Liver (tissue), 9 donors: ENCODE measurements around the gene MOSPD2. TPM values are rescaled to one million over a fixed set of nuclear protein-coding genes. Genes with fewer than 3 reads are reported as not detected.

Source experiments
- DNase-seq: peaks from one replicate; pipeline ENCODE4 v3.0.0-alpha.2; 2017; ENCODE audit warnings: low spot score
- H3K27ac ChIP-seq, 2 donors: one replicate each; pipeline ENCODE4 v1.7.0; 2013; ENCODE audit warnings: inconsistent platforms in 2 of 2, low read length in 2 of 2, control low read depth in 1 of 2, low read depth in 1 of 2, mild to moderate bottlenecking in 1 of 2
- H3K27me3 ChIP-seq, 4 donors: one replicate each; pipeline versions ENCODE4 v1.6.1 to v1.7.0; 2013; ENCODE audit warnings: low read length in 3 of 4, inconsistent platforms in 1 of 4, mild to moderate bottlenecking in 1 of 4, moderate library complexity in 1 of 4; ENCODE audit not compliant: control insufficient read depth in 4 of 4, insufficient read depth in 4 of 4
- H3K36me3 ChIP-seq, 4 donors: one replicate each; pipeline versions ENCODE4 v1.6.1 to v1.7.0; 2013; ENCODE audit warnings: low read length in 3 of 4, mild to moderate bottlenecking in 3 of 4, low read depth in 1 of 4, moderate library complexity in 1 of 4; ENCODE audit not compliant: control insufficient read depth in 4 of 4, insufficient read depth in 3 of 4
- H3K4me1 ChIP-seq, 4 donors: one replicate each; pipeline versions ENCODE4 v1.6.1 to v1.7.0; 2013; ENCODE audit warnings: low read length in 3 of 4, mild to moderate bottlenecking in 3 of 4, moderate library complexity in 1 of 4; ENCODE audit not compliant: control insufficient read depth in 4 of 4, insufficient read depth in 4 of 4
- H3K4me3 ChIP-seq, 3 donors: one replicate each; pipeline versions ENCODE4 v1.6.1 to v1.7.0; 2013; ENCODE audit warnings: low read length in 3 of 3, control low read depth in 1 of 3, low read depth in 1 of 3, mild to moderate bottlenecking in 1 of 3
- H3K9ac ChIP-seq, 2 donors: one replicate each; pipeline ENCODE4 v1.7.0; 2013; ENCODE audit warnings: low read length in 2 of 2, mild to moderate bottlenecking in 2 of 2, moderate library complexity in 2 of 2, control low read depth in 1 of 2, low read depth in 1 of 2
- H3K9me3 ChIP-seq, 4 donors: one replicate each; pipeline versions ENCODE4 v1.6.1 to v1.7.0; 2013; ENCODE audit warnings: low read length in 3 of 4; ENCODE audit not compliant: control insufficient read depth in 4 of 4
- FOXA1 ChIP-seq: IDR thresholded peaks from 2 replicates; pipeline ENCODE4 v1.6.1; 2016; ENCODE audit warnings: antibody characterized with exemption
- FOXA2 ChIP-seq: IDR thresholded peaks from 2 replicates; pipeline ENCODE4 v1.6.1; 2016; ENCODE audit warnings: antibody characterized with exemption
- GABPA ChIP-seq, 2 donors: IDR thresholded peaks in 1 of 2; conservative IDR thresholded peaks in 1 of 2; 2 replicates each; pipeline ENCODE4 v1.6.1; 2016; ENCODE audit warnings: antibody characterized with exemption in 2 of 2, mild to moderate bottlenecking in 1 of 2, moderate library complexity in 1 of 2
- HNF4A ChIP-seq, 2 donors: conservative IDR thresholded peaks; 2 replicates each; pipeline ENCODE4 v1.6.1; 2016; ENCODE audit warnings: antibody characterized with exemption in 2 of 2, mild to moderate bottlenecking in 2 of 2
- HNF4G ChIP-seq: IDR thresholded peaks from 2 replicates; pipeline ENCODE4 v1.6.1; 2016; ENCODE audit warnings: antibody characterized with exemption
- NR2F2 ChIP-seq: IDR thresholded peaks from 2 replicates; pipeline ENCODE4 v1.6.1; 2016; ENCODE audit warnings: antibody characterized with exemption
- RAD21 ChIP-seq, 2 donors: IDR thresholded peaks; 2 replicates each; pipeline ENCODE4 v1.6.1; 2016; ENCODE audit warnings: antibody characterized with exemption in 2 of 2, mild to moderate bottlenecking in 2 of 2
- RXRA ChIP-seq, 2 donors: IDR thresholded peaks; 2 replicates each; pipeline ENCODE4 v1.6.1; 2017 to 2018; ENCODE audit warnings: antibody characterized with exemption in 2 of 2, mild to moderate bottlenecking in 1 of 2
- TAF1 ChIP-seq: conservative IDR thresholded peaks from 2 replicates; pipeline ENCODE4 v1.6.1; 2016; ENCODE audit warnings: antibody characterized with exemption, mild to moderate bottlenecking
- YY1 ChIP-seq: IDR thresholded peaks from 2 replicates; pipeline ENCODE4 v1.6.1; 2016; ENCODE audit warnings: antibody characterized with exemption, mild to moderate bottlenecking
- WGBS: extraction: QIAGEN DNeasy Blood & Tissue Kit; methylation state at CpG from one replicate; pipeline ENCODE4 v1.1.7; 2013; 5-methylcytosine and 5-hydroxymethylcytosine counted together
- polyA plus RNA-seq, 2 donors: library from polyadenylated mRNA; stranded (reverse) in 1 of 2; unstranded in 1 of 2; fragments of 200-250 nt in 1 of 2; fragments of >200 nt in 1 of 2; fragmentation: Nextera tagmentation in 1 of 2; extraction: Ambion mirVana in 1 of 2; gene quantifications; one replicate each; pipeline versions ENCODE4 v1.2.1 to v1.2.3, GENCODE V29; 2013 to 2015
- total RNA-seq, 2 donors: library from RNA; depleted of rRNA; stranded (reverse); fragments of >200 nt; gene quantifications; one replicate each; pipeline ENCODE4 v1.2.3, GENCODE V29; 2014
- TF ChIP-seq, protein P1 (sequence below): IDR thresholded peaks from 2 replicates; pipeline ENCODE4 v1.6.1; 2016; ENCODE audit warnings: antibody characterized with exemption
- TF ChIP-seq, protein P2 (sequence below): IDR thresholded peaks from 2 replicates; pipeline ENCODE4 v1.6.1; 2016; ENCODE audit warnings: antibody characterized with exemption, mild to moderate bottlenecking
- TF ChIP-seq, protein P3 (sequence below): fragments of 150-350 bp; IDR thresholded peaks from 2 replicates; pipeline ENCODE4 v1.5.1; 2017; ENCODE audit warnings: improper control_type of control experiment, low read depth, low read length; ENCODE audit not compliant: missing input control
- TF ChIP-seq, protein P4 (sequence below): IDR thresholded peaks from 2 replicates; pipeline ENCODE4 v1.6.1; 2016; ENCODE audit warnings: antibody characterized with exemption
- TF ChIP-seq, protein P5 (sequence below): IDR thresholded peaks from 2 replicates; pipeline ENCODE4 v1.6.1; 2016; ENCODE audit warnings: antibody characterized with exemption
- donor health status: healthy.
- donor health status: healthy.
- donor health status: healthy.
- donor health status: healthy.
- donor health status: healthy.

The MOSPD2 gene
- total and polyA plus RNA-seq, 4 donors: 3.0 to 9.1 (median 4.9) TPM

DNA sequence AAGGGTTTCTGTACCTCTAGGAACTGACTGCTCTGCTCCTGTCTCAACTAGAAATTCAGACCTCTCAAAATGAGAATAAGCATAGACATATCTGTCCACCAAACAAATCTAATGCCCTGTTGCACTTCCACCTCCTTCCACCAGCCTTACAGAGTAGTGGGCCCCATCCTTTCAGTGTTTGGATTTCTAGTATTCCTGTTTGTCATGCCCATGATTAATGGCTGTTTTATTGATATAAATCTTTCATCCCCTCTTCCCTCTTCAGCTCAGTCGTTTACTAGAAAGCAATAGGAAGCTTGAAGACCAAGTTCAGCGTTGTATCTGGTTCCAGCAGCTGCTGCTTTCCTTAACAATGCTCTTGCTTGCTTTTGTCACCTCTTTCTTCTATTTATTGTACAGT lies 46.2 kb downstream of the MOSPD2 start:
- no peaks in the 10 kb centered on the region for H3K27me3 ChIP-seq
- 74% methylated on average over 2 of the region's 2 CpGs for WGBS
- H3K36me3 ChIP-seq: peaks cover 0 to 7% (median 5%) of the 10 kb centered on the region in 4 donors
- H3K9me3 ChIP-seq: no peaks in the 10 kb centered on the region
- no peak for DNase-seq
- H3K9ac ChIP-seq: no peak overlapping the region
- no peaks in the 10 kb centered on the region for H3K4me1 ChIP-seq
- TF ChIP-seq HNF4G (no peak), FOXA2 (no peak), RAD21 (IDR thresholded peaks at IDR 0.05) (no peak), RXRA (IDR thresholded peaks at IDR 0.05) (no peak), FOXA1 (no peak)
- TF ChIP-seq, protein P1, sequence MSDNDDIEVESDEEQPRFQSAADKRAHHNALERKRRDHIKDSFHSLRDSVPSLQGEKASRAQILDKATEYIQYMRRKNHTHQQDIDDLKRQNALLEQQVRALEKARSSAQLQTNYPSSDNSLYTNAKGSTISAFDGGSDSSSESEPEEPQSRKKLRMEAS: no peak
- TF ChIP-seq, protein P2, sequence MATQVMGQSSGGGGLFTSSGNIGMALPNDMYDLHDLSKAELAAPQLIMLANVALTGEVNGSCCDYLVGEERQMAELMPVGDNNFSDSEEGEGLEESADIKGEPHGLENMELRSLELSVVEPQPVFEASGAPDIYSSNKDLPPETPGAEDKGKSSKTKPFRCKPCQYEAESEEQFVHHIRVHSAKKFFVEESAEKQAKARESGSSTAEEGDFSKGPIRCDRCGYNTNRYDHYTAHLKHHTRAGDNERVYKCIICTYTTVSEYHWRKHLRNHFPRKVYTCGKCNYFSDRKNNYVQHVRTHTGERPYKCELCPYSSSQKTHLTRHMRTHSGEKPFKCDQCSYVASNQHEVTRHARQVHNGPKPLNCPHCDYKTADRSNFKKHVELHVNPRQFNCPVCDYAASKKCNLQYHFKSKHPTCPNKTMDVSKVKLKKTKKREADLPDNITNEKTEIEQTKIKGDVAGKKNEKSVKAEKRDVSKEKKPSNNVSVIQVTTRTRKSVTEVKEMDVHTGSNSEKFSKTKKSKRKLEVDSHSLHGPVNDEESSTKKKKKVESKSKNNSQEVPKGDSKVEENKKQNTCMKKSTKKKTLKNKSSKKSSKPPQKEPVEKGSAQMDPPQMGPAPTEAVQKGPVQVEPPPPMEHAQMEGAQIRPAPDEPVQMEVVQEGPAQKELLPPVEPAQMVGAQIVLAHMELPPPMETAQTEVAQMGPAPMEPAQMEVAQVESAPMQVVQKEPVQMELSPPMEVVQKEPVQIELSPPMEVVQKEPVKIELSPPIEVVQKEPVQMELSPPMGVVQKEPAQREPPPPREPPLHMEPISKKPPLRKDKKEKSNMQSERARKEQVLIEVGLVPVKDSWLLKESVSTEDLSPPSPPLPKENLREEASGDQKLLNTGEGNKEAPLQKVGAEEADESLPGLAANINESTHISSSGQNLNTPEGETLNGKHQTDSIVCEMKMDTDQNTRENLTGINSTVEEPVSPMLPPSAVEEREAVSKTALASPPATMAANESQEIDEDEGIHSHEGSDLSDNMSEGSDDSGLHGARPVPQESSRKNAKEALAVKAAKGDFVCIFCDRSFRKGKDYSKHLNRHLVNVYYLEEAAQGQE: no peak
- TF ChIP-seq, protein P3, sequence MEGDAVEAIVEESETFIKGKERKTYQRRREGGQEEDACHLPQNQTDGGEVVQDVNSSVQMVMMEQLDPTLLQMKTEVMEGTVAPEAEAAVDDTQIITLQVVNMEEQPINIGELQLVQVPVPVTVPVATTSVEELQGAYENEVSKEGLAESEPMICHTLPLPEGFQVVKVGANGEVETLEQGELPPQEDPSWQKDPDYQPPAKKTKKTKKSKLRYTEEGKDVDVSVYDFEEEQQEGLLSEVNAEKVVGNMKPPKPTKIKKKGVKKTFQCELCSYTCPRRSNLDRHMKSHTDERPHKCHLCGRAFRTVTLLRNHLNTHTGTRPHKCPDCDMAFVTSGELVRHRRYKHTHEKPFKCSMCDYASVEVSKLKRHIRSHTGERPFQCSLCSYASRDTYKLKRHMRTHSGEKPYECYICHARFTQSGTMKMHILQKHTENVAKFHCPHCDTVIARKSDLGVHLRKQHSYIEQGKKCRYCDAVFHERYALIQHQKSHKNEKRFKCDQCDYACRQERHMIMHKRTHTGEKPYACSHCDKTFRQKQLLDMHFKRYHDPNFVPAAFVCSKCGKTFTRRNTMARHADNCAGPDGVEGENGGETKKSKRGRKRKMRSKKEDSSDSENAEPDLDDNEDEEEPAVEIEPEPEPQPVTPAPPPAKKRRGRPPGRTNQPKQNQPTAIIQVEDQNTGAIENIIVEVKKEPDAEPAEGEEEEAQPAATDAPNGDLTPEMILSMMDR: no peak
- no peak overlapping the region for H3K4me3 ChIP-seq
- H3K27ac ChIP-seq: no peak overlapping the region

DNA sequence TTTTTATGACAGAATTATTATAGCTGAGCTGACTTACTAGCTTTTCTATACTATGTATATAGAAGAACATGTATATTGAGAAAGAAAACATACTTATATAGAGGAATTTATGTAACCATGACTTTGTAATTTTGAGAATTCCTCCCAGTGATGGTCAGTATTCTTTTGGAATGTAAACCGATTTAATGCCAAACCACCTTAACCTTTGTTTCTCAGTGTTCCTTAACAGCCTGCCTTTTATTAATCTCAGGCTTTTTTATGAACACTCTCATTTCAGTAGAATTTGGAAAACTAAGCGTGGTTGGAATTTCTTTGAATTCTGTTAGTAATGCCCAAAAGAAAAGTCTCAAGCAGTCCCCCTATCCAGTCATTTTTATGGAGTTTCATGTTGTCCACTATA lies 47.0 kb downstream of the MOSPD2 start:
- DNase-seq: no peak
- Histone ChIP-seq H3K9me3 (no peaks in the 10 kb centered on the region), H3K9ac (no peak overlapping the region), H3K36me3 (peaks cover 0 to 7% (median 5%) of the 10 kb centered on the region in 4 donors), H3K4me1 (no peaks in the 10 kb centered on the region), H3K27ac (no peak overlapping the region), H3K4me3 (no peak overlapping the region), H3K27me3 (no peaks in the 10 kb centered on the region)
- TF ChIP-seq, protein P3: no peak
- TF ChIP-seq, protein P4, sequence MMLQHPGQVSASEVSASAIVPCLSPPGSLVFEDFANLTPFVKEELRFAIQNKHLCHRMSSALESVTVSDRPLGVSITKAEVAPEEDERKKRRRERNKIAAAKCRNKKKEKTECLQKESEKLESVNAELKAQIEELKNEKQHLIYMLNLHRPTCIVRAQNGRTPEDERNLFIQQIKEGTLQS: no peak
- TF ChIP-seq FOXA1: no peak
- TF ChIP-seq GABPA (IDR thresholded peaks at IDR 0.05 in 1 of 2, conservative IDR thresholded peaks at IDR 0.05 in 1 of 2): no peak
- TF ChIP-seq, protein P5, sequence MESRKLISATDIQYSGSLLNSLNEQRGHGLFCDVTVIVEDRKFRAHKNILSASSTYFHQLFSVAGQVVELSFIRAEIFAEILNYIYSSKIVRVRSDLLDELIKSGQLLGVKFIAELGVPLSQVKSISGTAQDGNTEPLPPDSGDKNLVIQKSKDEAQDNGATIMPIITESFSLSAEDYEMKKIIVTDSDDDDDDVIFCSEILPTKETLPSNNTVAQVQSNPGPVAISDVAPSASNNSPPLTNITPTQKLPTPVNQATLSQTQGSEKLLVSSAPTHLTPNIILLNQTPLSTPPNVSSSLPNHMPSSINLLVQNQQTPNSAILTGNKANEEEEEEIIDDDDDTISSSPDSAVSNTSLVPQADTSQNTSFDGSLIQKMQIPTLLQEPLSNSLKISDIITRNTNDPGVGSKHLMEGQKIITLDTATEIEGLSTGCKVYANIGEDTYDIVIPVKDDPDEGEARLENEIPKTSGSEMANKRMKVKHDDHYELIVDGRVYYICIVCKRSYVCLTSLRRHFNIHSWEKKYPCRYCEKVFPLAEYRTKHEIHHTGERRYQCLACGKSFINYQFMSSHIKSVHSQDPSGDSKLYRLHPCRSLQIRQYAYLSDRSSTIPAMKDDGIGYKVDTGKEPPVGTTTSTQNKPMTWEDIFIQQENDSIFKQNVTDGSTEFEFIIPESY: no peak
- no peak for TF ChIP-seq YY1
- TF ChIP-seq TAF1: no peak
- TF ChIP-seq NR2F2: no peak
- no peak for TF ChIP-seq HNF4A (conservative IDR thresholded peaks at IDR 0.05)
- TF ChIP-seq RAD21 (IDR thresholded peaks at IDR 0.05): no peak
- TF ChIP-seq, protein P1: no peak
- TF ChIP-seq FOXA2: no peak
- TF ChIP-seq, protein P2: no peak
- 100% methylated on average over 2 of the region's 2 CpGs for WGBS
